DND-41 (cell line): ENCODE results near the gene CIAO3.
"Not testable (repeated sequence)": the region's sequence is repeated elsewhere in the genome, so short reads cannot be mapped to it uniquely, and the experiment has no call there.

ENCODE experiments used
- ATAC-seq: fragments of 200-7000 bp; cut with Tn5 transposase; 3 replicates; pipeline ENCODE4 v1.9.1; 2021; ENCODE audit warnings: low read depth; ENCODE audit not compliant: insufficient read depth
- DNase-seq: peaks from one replicate; pipeline ENCODE4 v3.0.0-alpha.2; 2020
- H2AFZ ChIP-seq: 2 replicates; pipeline ENCODE4 v1.6.0; 2012; ENCODE audit warnings: low read depth, low read length
- H3K27ac ChIP-seq: 2 replicates; pipeline ENCODE4 v1.5.1; 2012; ENCODE audit warnings: low read length, inconsistent platforms
- H3K27me3 ChIP-seq: fragments of 200-600 bp; sonication (generic); 2 replicates; pipeline ENCODE4 v1.6.0; 2012; ENCODE audit warnings: low read length, mild to moderate bottlenecking, inconsistent platforms; ENCODE audit not compliant: insufficient read depth, poor library complexity
- H3K36me3 ChIP-seq: 2 replicates; pipeline ENCODE4 v1.5.1; 2012; ENCODE audit warnings: low read length, inconsistent platforms; ENCODE audit not compliant: insufficient read depth
- H3K4me1 ChIP-seq: 2 replicates; pipeline ENCODE4 v1.5.1; 2012; ENCODE audit warnings: mild to moderate bottlenecking, low read length; ENCODE audit not compliant: insufficient read depth
- H3K4me2 ChIP-seq: 2 replicates; pipeline ENCODE4 v1.6.0; 2012; ENCODE audit warnings: mild to moderate bottlenecking, moderate library complexity, low read length, inconsistent platforms; ENCODE audit not compliant: insufficient read depth
- H3K4me3 ChIP-seq, 2 experiments: fragments of 200-600 bp in 1 of 2; shearing (Covaris generic) in 1 of 2; 2 replicates each; pipeline ENCODE4 v1.5.1; 2012 to 2016; ENCODE audit warnings: inconsistent platforms in 2 of 2, low read length in 2 of 2, mild to moderate bottlenecking in 2 of 2, low read depth in 1 of 2, moderate library complexity in 1 of 2
- H3K79me2 ChIP-seq: 2 replicates; pipeline ENCODE4 v1.6.0; 2012; ENCODE audit warnings: low read length, inconsistent platforms; ENCODE audit not compliant: insufficient read depth
- H3K9ac ChIP-seq: 2 replicates; pipeline ENCODE4 v1.6.0; 2012; ENCODE audit warnings: low read depth, mild to moderate bottlenecking, inconsistent platforms, low read length, moderate library complexity
- H3K9me3 ChIP-seq: 2 replicates; pipeline ENCODE4 v1.5.1; 2012; ENCODE audit warnings: low read length, moderate library complexity, mild to moderate bottlenecking, inconsistent platforms; ENCODE audit not compliant: insufficient read depth, severe bottlenecking
- H4K20me1 ChIP-seq: 2 replicates; pipeline ENCODE4 v1.6.0; 2012; ENCODE audit warnings: low read length; ENCODE audit not compliant: insufficient read depth
- CTCF ChIP-seq: IDR thresholded peaks from 2 replicates; pipeline ENCODE4 v1.5.1; 2012; ENCODE audit warnings: borderline replicate concordance, low read length, moderate library complexity, mild to moderate bottlenecking; ENCODE audit not compliant: poor library complexity, severe bottlenecking; ENCODE audit errors: extremely low read depth
- EZH2 ChIP-seq: IDR thresholded peaks from 3 replicates; pipeline ENCODE4 v1.6.1; 2012; ENCODE audit warnings: borderline replicate concordance, low read depth, mild to moderate bottlenecking, moderate library complexity, low read length, inconsistent platforms; ENCODE audit not compliant: severe bottlenecking

The CIAO3 gene

GRCh38 chr16:777826-778225, 37.0 kb upstream of the CIAO3 start:
- Histone ChIP-seq H3K9me3 (no peaks in the 10 kb centered on the region), H3K79me2 (no peaks in the 10 kb centered on the region), H3K4me1 (no peaks in the 10 kb centered on the region), H3K4me3 (no peak overlapping the region), H2AFZ (no peak overlapping the region), H3K9ac (no peak overlapping the region), H3K27me3 (no peaks in the 10 kb centered on the region), H4K20me1 (peaks cover 2% of the 10 kb centered on the region; the same call in 1 of the 2 replicates), H3K27ac (no peak overlapping the region), H3K4me2 (no peak overlapping the region), H3K36me3 (no peaks in the 10 kb centered on the region)
- TF ChIP-seq CTCF, result no peak
- TF ChIP-seq EZH2, result no peak
- ATAC-seq (no peak), DNase-seq (no peak)

- Histone ChIP-seq H3K4me2 (no peak overlapping the region), H3K79me2 (no peaks in the 10 kb centered on the region), H3K27me3 (no peaks in the 10 kb centered on the region), H4K20me1 (peaks cover 2% of the 10 kb centered on the region; the same call in 1 of the 2 replicates), H3K27ac (no peak overlapping the region), H3K4me1 (no peaks in the 10 kb centered on the region), H3K9ac (no peak overlapping the region), H3K36me3 (no peaks in the 10 kb centered on the region), H3K9me3 (no peaks in the 10 kb centered on the region), H3K4me3 (no peak overlapping the region), H2AFZ (no peak overlapping the region)
- no peak for TF ChIP-seq EZH2
- TF ChIP-seq CTCF, result no peak
- ATAC-seq (no peak), DNase-seq (no peak)
These were observed 36.0 kb upstream of the CIAO3 start for GRCh38 chr16:776824-777223.

GRCh38 chr16:776298-776697, 35.5 kb upstream of the CIAO3 start:
- not testable (repeated sequence) for H2AFZ ChIP-seq, H4K20me1 ChIP-seq, H3K36me3 ChIP-seq, H3K27me3 ChIP-seq, H3K4me2 ChIP-seq, DNase-seq, H3K4me1 ChIP-seq, H3K27ac ChIP-seq, H3K9me3 ChIP-seq, H3K4me3 ChIP-seq, H3K79me2 ChIP-seq, H3K9ac ChIP-seq, ATAC-seq

- ATAC-seq (no peak), DNase-seq (no peak)
- no peaks in the 10 kb centered on the region for H3K36me3 ChIP-seq
- no peaks in the 10 kb centered on the region for H3K4me1 ChIP-seq
- H3K27me3 ChIP-seq, result no peaks in the 10 kb centered on the region
- H3K4me2 ChIP-seq, result no peak overlapping the region
- no peak overlapping the region for H3K27ac ChIP-seq
- no peak overlapping the region for H3K9ac ChIP-seq
- H3K79me2 ChIP-seq, result no peaks in the 10 kb centered on the region
- TF ChIP-seq CTCF (no peak), EZH2 (no peak)
- no peak overlapping the region for H3K4me3 ChIP-seq
- H4K20me1 ChIP-seq, result peaks cover 2% of the 10 kb centered on the region; the same call in 1 of the 2 replicates
- H3K9me3 ChIP-seq, result no peaks in the 10 kb centered on the region
- H2AFZ ChIP-seq, result no peak overlapping the region
These were observed 34.5 kb upstream of the CIAO3 start for GRCh38 chr16:775236-775796.
